Astrocyte of the spinal cord (primary cell): ENCODE measurements around the gene MAPK8IP3.

ENCODE experiments used
- DNase-seq: peaks from one replicate; pipeline ENCODE4 v3.0.0; 2011; ENCODE audit warnings: low read depth, low spot score
- H3K4me3 ChIP-seq: 2 replicates; pipeline ENCODE4 v1.5.1; 2011; ENCODE audit warnings: low read depth, mild to moderate bottlenecking, low read length, moderate library complexity
- in situ Hi-C: cut with HindIII; loops from 2 replicates; pipeline ENCODE4 v1.10.0; 2017; ENCODE audit warnings: low sequenced_read_pairs
- TF ChIP-seq, protein P1 (sequence below): IDR thresholded peaks from 2 replicates; pipeline ENCODE4 v1.5.1; 2012; ENCODE audit warnings: low read depth, mild to moderate bottlenecking, low read length, inconsistent platforms

The MAPK8IP3 gene

DNA sequence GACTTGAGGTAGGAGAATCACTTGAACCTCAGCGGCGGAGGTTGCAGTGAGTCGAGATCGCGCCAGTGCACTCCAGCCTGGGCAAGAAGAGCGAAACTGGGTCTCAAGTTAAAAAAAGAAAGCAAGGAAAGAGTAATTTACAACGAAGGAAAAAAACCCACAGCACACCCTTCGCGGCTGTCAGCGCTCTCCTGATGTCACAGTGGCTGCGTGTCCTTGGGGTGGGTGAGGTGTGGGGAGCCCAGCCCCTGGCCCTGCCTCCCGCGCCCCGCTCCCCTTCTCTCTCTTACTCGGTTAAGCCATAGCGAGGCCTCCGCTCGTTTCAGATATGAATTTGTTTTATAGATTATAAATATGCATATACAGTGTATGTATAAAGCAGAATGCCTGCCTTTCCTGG, 28.7 kb upstream of the MAPK8IP3 start:
- DNase-seq, result no peak

DNA sequence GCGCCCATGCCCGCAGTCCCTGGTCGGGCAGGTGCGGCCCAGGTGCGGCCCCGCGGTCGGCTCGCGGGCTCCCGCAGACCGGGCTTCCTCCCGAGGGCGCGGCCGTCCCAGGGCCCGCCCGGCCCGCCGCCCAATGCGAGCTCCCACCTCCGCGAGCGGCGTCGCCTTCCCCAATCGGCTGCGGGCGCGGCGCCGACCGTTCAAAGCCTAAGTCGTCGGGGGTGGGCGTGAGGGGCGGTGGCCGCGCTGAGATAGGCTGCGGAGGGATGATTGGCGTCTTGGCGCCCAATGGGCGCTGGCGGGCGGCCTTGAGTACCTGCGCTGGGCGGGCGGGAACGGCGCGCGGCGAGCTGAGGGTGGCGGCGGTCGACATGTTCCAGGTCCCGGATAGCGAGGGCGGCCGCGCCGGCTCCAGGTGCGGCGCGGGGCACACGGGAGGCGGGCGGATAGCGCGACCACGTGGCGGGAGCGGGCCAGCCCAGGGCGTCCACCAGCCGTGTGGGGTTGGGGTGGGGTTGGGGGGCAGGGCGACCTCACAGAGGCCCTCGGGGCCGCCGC, 28.0 kb upstream of the MAPK8IP3 start, which contains the start of gene JPT2:
Gene JPT2, plus strand, starts transcription at position 338 of the 558 bp plus-strand sequence. Its CDS starts 34 bp downstream, at position 372.
- H3K4me3 ChIP-seq, result peak within 1 kb of the TSS; percentile 63
- DNase-seq, result peak; percentile 98
- in situ Hi-C loops, result no loop called here
- TF ChIP-seq, protein P1, sequence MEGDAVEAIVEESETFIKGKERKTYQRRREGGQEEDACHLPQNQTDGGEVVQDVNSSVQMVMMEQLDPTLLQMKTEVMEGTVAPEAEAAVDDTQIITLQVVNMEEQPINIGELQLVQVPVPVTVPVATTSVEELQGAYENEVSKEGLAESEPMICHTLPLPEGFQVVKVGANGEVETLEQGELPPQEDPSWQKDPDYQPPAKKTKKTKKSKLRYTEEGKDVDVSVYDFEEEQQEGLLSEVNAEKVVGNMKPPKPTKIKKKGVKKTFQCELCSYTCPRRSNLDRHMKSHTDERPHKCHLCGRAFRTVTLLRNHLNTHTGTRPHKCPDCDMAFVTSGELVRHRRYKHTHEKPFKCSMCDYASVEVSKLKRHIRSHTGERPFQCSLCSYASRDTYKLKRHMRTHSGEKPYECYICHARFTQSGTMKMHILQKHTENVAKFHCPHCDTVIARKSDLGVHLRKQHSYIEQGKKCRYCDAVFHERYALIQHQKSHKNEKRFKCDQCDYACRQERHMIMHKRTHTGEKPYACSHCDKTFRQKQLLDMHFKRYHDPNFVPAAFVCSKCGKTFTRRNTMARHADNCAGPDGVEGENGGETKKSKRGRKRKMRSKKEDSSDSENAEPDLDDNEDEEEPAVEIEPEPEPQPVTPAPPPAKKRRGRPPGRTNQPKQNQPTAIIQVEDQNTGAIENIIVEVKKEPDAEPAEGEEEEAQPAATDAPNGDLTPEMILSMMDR, result no peak

More for the DNA sequence above, 28.7 kb upstream of the MAPK8IP3 start:
- TF ChIP-seq, protein P1, result no peak
- H3K4me3 ChIP-seq, result no peak overlapping the region
- in situ Hi-C loops, result no loop called here

DNA sequence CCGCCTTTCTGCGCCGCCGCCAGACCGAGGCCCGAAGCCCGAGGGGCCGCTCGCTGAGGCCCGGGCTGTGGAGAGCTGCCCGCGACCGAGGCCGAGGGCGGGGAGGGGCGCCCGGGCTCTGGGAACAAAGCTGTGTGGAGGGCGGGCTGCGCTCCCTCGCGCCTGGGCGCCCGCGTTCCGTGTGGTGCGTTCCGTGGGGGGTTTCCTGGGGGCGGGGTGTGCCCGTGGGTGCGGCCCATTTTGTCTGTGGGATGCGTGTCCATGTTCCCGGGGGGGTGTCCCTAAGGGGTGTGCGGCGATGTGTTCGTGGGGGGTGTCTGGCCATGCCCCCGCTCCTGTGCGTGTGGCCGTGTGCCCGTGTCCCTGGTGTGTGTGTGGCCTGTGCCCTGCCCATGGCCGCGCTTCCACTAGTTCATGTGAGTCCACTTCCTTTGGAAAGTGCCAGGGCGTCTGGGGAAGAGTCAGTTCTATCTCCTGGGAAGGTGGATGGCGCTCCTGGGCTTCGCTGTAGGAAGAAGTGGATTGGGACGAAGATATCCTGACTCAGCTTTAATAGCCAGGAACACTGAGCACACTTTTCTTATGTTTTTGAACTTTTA, 27.4 kb upstream of the MAPK8IP3 start:
- no peak for DNase-seq
- in situ Hi-C loops, result no loop called here
- TF ChIP-seq, protein P1, result no peak
- peak overlapping the region; percentile 63 for H3K4me3 ChIP-seq

DNA sequence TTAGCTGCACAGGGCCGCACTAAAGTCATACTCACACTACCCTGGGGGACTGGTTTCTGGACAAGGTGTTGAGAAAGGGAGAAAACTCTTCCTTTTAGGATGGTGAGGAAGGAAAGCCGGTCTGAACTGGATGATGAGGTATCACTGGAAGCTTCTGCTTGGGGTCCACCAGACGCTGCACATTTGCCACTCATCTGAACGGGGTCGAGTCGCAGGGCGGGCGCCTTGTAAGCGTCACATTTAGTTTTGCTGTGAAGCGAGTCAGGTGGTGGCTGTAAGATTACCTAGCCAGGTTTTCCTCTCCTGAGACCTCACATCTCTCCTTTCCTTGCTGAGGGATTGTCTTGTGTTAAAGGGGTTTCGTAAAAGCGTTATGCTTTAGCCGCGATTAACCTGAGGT, 25.6 kb upstream of the MAPK8IP3 start:
- DNase-seq, result no peak
- in situ Hi-C loops, result no loop called here
- TF ChIP-seq, protein P1, result no peak
- H3K4me3 ChIP-seq, result no peak overlapping the region

DNA sequence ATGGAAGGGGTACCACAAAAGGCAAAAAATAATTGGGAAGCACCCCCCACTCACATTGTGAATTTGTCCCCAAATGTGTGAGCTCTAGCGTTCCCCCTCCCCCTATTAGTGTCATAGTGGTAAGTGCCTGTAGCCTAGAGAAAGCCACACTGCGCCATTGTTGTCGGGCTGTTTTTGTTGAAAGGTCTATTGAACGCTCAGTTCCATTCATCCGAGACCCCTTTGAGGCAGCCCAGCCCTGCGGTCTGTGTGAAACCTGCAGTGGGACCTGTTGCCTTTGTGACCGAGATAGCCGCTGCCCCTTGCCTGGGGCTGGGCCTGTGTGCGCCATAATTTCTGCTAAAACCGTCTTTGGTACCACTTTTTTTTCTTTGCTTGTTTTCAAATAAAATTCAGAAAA, 25.0 kb upstream of the MAPK8IP3 start:
- DNase-seq, result no peak
- in situ Hi-C loops, result no loop called here
- TF ChIP-seq, protein P1, result no peak
- no peak overlapping the region for H3K4me3 ChIP-seq

DNA sequence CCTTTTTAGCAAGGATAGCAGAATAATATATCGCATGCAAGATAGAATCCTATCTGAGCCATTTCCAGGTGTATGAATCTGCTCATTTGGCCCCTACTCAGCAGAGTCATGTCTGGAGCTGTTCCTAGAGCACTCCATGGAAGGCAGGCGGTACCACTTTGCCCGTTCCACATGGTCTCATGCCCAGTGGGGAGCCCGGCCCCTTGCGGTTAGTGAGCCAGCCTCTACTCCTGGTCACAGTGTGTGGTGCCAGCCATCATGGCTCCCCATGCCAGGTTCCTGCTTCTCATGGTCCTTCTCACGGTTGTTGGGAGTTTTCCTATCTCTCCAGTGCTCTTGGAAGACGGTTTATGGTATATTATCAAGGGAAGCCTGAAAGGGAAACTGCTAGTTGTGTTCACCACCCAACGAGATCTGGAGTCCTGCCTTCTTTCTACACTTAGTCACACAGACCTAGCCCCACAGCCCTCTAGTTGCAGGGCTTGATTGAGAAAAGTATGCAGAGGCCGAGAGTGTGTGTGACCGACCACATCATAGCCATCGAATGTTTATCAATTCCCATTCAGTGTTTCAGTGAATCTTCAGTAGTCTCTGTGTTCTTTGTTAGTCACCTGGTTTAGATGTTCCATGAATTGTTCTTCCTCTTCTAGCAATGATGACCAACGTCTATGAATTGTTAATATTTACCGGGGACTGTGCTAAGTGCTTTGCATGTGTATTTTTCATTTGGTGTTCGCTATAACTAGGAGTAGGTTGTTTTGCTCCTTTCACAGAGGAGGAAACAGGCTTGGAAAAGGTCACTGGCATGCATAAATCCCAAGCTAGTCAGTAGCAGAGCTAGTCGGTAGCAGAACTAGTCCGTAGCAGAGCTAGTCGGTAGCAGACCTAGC, 18.3 kb upstream of the MAPK8IP3 start:
- in situ Hi-C loops, result no loop called here
- DNase-seq, result no peak
- TF ChIP-seq, protein P1, result no peak
- no peak overlapping the region for H3K4me3 ChIP-seq
